GM23248 (cell line): ENCODE results near the gene PIK3R5.

Experiments used
- EZH2 ChIP-seq: fragments of 200-600 bp; sonication (generic); IDR thresholded peaks from 2 replicates; pipeline ENCODE4 v1.6.1; 2018; ENCODE audit warnings: antibody characterized with exemption, mild to moderate bottlenecking; ENCODE audit not compliant: insufficient read depth, poor library complexity, severe bottlenecking
- EZH2phosphoT487 ChIP-seq: fragments of 200-600 bp; sonication (generic); IDR thresholded peaks from 2 replicates; pipeline ENCODE4 v1.6.1; 2018; ENCODE audit warnings: antibody characterized with exemption, moderate library complexity, mild to moderate bottlenecking, low read depth; ENCODE audit not compliant: insufficient read depth

DNA sequence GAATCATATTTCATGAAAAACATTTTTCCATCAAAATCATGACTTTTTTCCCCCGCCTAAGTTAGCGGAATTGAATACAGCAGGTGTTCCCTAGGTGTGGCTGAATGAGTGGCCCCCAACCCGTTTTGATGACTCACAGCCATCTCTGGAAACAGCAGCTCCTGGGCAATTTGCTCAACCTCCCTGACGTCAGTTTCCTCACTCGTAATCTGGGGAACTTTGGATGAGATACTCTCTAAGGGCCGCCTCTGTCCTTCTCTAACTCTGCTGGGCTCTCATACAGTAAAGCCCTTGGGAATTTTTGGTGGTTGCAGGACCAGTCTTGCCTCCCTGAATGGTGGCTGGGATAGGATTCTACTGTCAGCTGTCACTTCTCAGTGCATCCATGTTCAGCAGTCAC is 44.2 kb upstream of the PIK3R5 start:
- no peak for TF ChIP-seq EZH2phosphoT487
- no peak for TF ChIP-seq EZH2
